ENCODE data around the gene OAF.

OAF gene

GRCh38 chr11:120210626-120211521 is at the start of gene OAF:
Gene OAF, plus strand, starts transcription at chr11:120211032. Its CDS starts 248 bp downstream, at chr11:120211280.
- Histone ChIP-seq H3K4me2 (ENCODE audit: low read length) (peak within 1 kb of the TSS; percentile 73), H3K79me2 (no peaks in the 10 kb centered on the region), H3K36me3 (ENCODE audit: control insufficient read depth, insufficient read depth, low read length) (no peaks in the 10 kb centered on the region), H3K4me3 (ENCODE audit: low read depth, low read length) (peak within 1 kb of the TSS; percentile 47), H2AFZ (peak within 1 kb of the TSS; percentile 83), H3K27ac (peak within 1 kb of the TSS; percentile 32), H3K9ac (no peak within 1 kb of the TSS), H3K4me1 (peaks cover 2% of the 10 kb centered on the region), H3K9me3 (ENCODE audit: control insufficient read depth, low read length) (no peaks in the 10 kb centered on the region), H3K27me3 (ENCODE audit: control insufficient read depth, insufficient read depth, low read length) (no peaks in the 10 kb centered on the region)
- no peak for TF ChIP-seq CTCF (IDR thresholded peaks at IDR 0.05)

- Histone ChIP-seq H3K4me3 (ENCODE audit: low read depth, low read length) (no peak overlapping the region), H3K9ac (no peak overlapping the region), H3K36me3 (ENCODE audit: control insufficient read depth, insufficient read depth, low read length) (no peaks in the 10 kb centered on the region), H3K27me3 (ENCODE audit: control insufficient read depth, insufficient read depth, low read length) (no peaks in the 10 kb centered on the region), H3K27ac (no peak overlapping the region), H3K4me1 (no peaks in the 10 kb centered on the region), H3K9me3 (ENCODE audit: control insufficient read depth, low read length) (no peaks in the 10 kb centered on the region), H3K4me2 (ENCODE audit: low read length) (no peak overlapping the region), H2AFZ (no peak overlapping the region), H3K79me2 (no peaks in the 10 kb centered on the region)
- TF ChIP-seq CTCF (IDR thresholded peaks at IDR 0.05), result no peak
Measured at GRCh38 chr11:120167659-120168058, 43.2 kb upstream of the OAF start.

- H3K4me1 ChIP-seq, result no peaks in the 10 kb centered on the region
- no peaks in the 10 kb centered on the region for H3K79me2 ChIP-seq
- H3K9me3 ChIP-seq (ENCODE audit: control insufficient read depth, low read length), result no peaks in the 10 kb centered on the region
- no peak overlapping the region for H3K9ac ChIP-seq
- H3K27ac ChIP-seq, result no peak overlapping the region
- H2AFZ ChIP-seq, result peak overlapping the region; percentile 97
- H3K36me3 ChIP-seq (ENCODE audit: control insufficient read depth, insufficient read depth, low read length), result no peaks in the 10 kb centered on the region
- no peaks in the 10 kb centered on the region for H3K27me3 ChIP-seq (ENCODE audit: control insufficient read depth, insufficient read depth, low read length)
- peak overlapping the region; percentile 79 for H3K4me2 ChIP-seq (ENCODE audit: low read length)
- peak overlapping the region; percentile 47 for H3K4me3 ChIP-seq (ENCODE audit: low read depth, low read length)
- TF ChIP-seq CTCF (IDR thresholded peaks at IDR 0.05), result no peak
Measured at GRCh38 chr11:120168108-120168959, 42.5 kb upstream of the OAF start.

- Histone ChIP-seq H3K27ac (no peak overlapping the region), H3K27me3 (ENCODE audit: control insufficient read depth, insufficient read depth, low read length) (no peaks in the 10 kb centered on the region), H3K4me2 (ENCODE audit: low read length) (peak overlapping the region; percentile 79), H3K9ac (no peak overlapping the region), H3K4me1 (no peaks in the 10 kb centered on the region), H2AFZ (peak overlapping the region; percentile 97), H3K4me3 (ENCODE audit: low read depth, low read length) (peak overlapping the region; percentile 47), H3K9me3 (ENCODE audit: control insufficient read depth, low read length) (no peaks in the 10 kb centered on the region), H3K36me3 (ENCODE audit: control insufficient read depth, insufficient read depth, low read length) (no peaks in the 10 kb centered on the region), H3K79me2 (no peaks in the 10 kb centered on the region)
- TF ChIP-seq CTCF (IDR thresholded peaks at IDR 0.05), result peak; percentile 80
Measured at GRCh38 chr11:120168960-120169681, 41.7 kb upstream of the OAF start.

Measured in parathyroid adenoma (tissue), 2 donors.